Smooth muscle cell (in vitro differentiated cells): ENCODE measurements around the gene PLXDC2. TPM values are rescaled to one million over a fixed set of nuclear protein-coding genes. Genes with fewer than 3 reads are reported as not detected.

Experiments used
- DNase-seq: peaks from one replicate; lab custom pipeline; 2025; ENCODE audit not compliant: unreplicated experiment; lab: John Stamatoyannopoulos, UW
- H2AFZ ChIP-seq: fragments of 200-600 bp; sonication (generic); 2 replicates; pipeline ENCODE4 v1.6.0; 2016; ENCODE audit warnings: antibody characterized with exemption, low read depth, mild to moderate bottlenecking
- H3F3A ChIP-seq: fragments of 200-600 bp; sonication (generic); 2 replicates; pipeline ENCODE4 v1.6.0; 2017; ENCODE audit warnings: antibody characterized with exemption, low read depth
- H3K27ac ChIP-seq: fragments of 200-600 bp; sonication (generic); 2 replicates; pipeline ENCODE4 v1.5.1; 2016; ENCODE audit warnings: low read depth, mild to moderate bottlenecking
- H3K27me3 ChIP-seq: fragments of 200-600 bp; sonication (generic); 2 replicates; pipeline ENCODE4 v1.6.1; 2016; ENCODE audit warnings: low read depth, mild to moderate bottlenecking
- H3K36me3 ChIP-seq: fragments of 200-600 bp; sonication (generic); 2 replicates; pipeline ENCODE4 v1.5.1; 2016; ENCODE audit warnings: low read depth
- H3K4me1 ChIP-seq: fragments of 200-600 bp; sonication (generic); 2 replicates; pipeline ENCODE4 v1.5.1; 2016; ENCODE audit warnings: low read depth
- H3K4me2 ChIP-seq: fragments of 200-600 bp; sonication (generic); 2 replicates; pipeline ENCODE4 v1.6.0; 2016; ENCODE audit warnings: mild to moderate bottlenecking
- H3K4me3 ChIP-seq: fragments of 200-600 bp; sonication (generic); 2 replicates; pipeline ENCODE4 v1.5.1; 2016; ENCODE audit warnings: mild to moderate bottlenecking
- H3K79me2 ChIP-seq: fragments of 200-600 bp; sonication (generic); 2 replicates; pipeline ENCODE4 v1.6.0; 2016; ENCODE audit warnings: low read depth, mild to moderate bottlenecking
- H3K9ac ChIP-seq: fragments of 200-600 bp; sonication (generic); 2 replicates; pipeline ENCODE4 v1.6.0; 2016; ENCODE audit warnings: low read depth
- H3K9me3 ChIP-seq: fragments of 200-600 bp; sonication (generic); replicated peaks from 2 replicates; pipeline ENCODE4 v1.5.1; 2016; ENCODE audit warnings: low read depth
- H4K20me1 ChIP-seq: fragments of 200-600 bp; sonication (generic); 2 replicates; pipeline ENCODE4 v1.6.0; 2016; ENCODE audit warnings: low read depth
- WGBS: methylation state at CpG from one replicate; pipeline ENCODE4 v1.1.7; 2016; ENCODE audit warnings: low lambda C conversion rate; 5-methylcytosine and 5-hydroxymethylcytosine counted together
- polyA plus RNA-seq: library from polyadenylated mRNA; unstranded; fragments of >200 nt; fragmentation: Nextera tagmentation; extraction: Ambion mirVana; gene quantifications from 2 replicates; pipeline ENCODE4 v1.2.1, GENCODE V29; 2016
- total RNA-seq: library from RNA; depleted of rRNA; stranded (reverse); fragments of >200 nt; gene quantifications from 2 replicates; pipeline ENCODE4 v1.2.3, GENCODE V29; 2014
- TF ChIP-seq, protein P1 (sequence below): fragments of 200-600 bp; sonication (generic); IDR thresholded peaks from 2 replicates; pipeline ENCODE4 v1.5.1; 2017; ENCODE audit warnings: borderline replicate concordance, mild to moderate bottlenecking, antibody characterized with exemption; ENCODE audit not compliant: insufficient read depth, poor library complexity, severe bottlenecking

PLXDC2 gene
- total and polyA plus RNA-seq, 2 experiments from 2014 or later, result 7.3 to 24.9 TPM

- DNase-seq, result no peak
- 78% methylated on average over 3 of the region's 3 CpGs for WGBS
- H3K4me3 ChIP-seq, result no peak overlapping the region
- no peaks in the 10 kb centered on the region for H3K79me2 ChIP-seq
- no peaks in the 10 kb centered on the region for H3K9me3 ChIP-seq
- no peak overlapping the region for H3K27ac ChIP-seq
- H3K4me1 ChIP-seq, result no peaks in the 10 kb centered on the region
- peaks cover 3% of the 10 kb centered on the region for H4K20me1 ChIP-seq
- H3K27me3 ChIP-seq, result no peaks in the 10 kb centered on the region
- peaks cover 8% of the 10 kb centered on the region for H3F3A ChIP-seq
- H3K9ac ChIP-seq, result no peak overlapping the region
- no peaks in the 10 kb centered on the region for H3K36me3 ChIP-seq
- H3K4me2 ChIP-seq, result no peak overlapping the region
- H2AFZ ChIP-seq, result no peak overlapping the region
- TF ChIP-seq, protein P1, sequence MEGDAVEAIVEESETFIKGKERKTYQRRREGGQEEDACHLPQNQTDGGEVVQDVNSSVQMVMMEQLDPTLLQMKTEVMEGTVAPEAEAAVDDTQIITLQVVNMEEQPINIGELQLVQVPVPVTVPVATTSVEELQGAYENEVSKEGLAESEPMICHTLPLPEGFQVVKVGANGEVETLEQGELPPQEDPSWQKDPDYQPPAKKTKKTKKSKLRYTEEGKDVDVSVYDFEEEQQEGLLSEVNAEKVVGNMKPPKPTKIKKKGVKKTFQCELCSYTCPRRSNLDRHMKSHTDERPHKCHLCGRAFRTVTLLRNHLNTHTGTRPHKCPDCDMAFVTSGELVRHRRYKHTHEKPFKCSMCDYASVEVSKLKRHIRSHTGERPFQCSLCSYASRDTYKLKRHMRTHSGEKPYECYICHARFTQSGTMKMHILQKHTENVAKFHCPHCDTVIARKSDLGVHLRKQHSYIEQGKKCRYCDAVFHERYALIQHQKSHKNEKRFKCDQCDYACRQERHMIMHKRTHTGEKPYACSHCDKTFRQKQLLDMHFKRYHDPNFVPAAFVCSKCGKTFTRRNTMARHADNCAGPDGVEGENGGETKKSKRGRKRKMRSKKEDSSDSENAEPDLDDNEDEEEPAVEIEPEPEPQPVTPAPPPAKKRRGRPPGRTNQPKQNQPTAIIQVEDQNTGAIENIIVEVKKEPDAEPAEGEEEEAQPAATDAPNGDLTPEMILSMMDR, result no peak
Observed at GRCh38 chr10:19947215-19947614, 131.0 kb downstream of the PLXDC2 start.

DNA sequence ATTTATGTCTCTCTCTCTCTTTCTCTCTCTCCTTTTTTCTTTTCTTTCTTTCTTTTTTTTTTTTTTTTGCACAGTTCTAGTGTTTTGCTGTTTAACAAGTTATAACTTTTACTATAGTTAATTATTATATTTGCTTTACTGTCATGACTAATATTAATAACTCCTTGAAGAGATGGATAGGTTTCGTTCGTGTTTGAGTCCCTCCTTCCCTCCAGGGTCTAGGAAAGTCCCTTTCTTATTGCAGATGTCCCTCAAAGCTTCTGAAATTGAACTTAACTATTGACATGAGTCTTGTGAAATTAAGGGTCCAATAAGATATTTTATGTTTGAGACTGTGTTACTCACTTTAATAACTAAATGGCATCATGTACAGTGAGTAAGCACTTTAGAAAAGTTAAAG is 131.4 kb downstream of the PLXDC2 start:
- no peaks in the 10 kb centered on the region for H3K27me3 ChIP-seq
- no peak for DNase-seq
- H3F3A ChIP-seq, result peaks cover 3% of the 10 kb centered on the region
- no peak overlapping the region for H3K9ac ChIP-seq
- H3K4me1 ChIP-seq, result no peaks in the 10 kb centered on the region
- no peaks in the 10 kb centered on the region for H3K36me3 ChIP-seq
- TF ChIP-seq, protein P1, result no peak
- no peaks in the 10 kb centered on the region for H3K79me2 ChIP-seq
- H3K4me3 ChIP-seq, result no peak overlapping the region
- no peaks in the 10 kb centered on the region for H4K20me1 ChIP-seq
- H3K4me2 ChIP-seq, result no peak overlapping the region
- 87% methylated on average over 2 of the region's 2 CpGs for WGBS
- H3K27ac ChIP-seq, result no peak overlapping the region
- no peak overlapping the region for H2AFZ ChIP-seq
- H3K9me3 ChIP-seq, result no peaks in the 10 kb centered on the region

DNA sequence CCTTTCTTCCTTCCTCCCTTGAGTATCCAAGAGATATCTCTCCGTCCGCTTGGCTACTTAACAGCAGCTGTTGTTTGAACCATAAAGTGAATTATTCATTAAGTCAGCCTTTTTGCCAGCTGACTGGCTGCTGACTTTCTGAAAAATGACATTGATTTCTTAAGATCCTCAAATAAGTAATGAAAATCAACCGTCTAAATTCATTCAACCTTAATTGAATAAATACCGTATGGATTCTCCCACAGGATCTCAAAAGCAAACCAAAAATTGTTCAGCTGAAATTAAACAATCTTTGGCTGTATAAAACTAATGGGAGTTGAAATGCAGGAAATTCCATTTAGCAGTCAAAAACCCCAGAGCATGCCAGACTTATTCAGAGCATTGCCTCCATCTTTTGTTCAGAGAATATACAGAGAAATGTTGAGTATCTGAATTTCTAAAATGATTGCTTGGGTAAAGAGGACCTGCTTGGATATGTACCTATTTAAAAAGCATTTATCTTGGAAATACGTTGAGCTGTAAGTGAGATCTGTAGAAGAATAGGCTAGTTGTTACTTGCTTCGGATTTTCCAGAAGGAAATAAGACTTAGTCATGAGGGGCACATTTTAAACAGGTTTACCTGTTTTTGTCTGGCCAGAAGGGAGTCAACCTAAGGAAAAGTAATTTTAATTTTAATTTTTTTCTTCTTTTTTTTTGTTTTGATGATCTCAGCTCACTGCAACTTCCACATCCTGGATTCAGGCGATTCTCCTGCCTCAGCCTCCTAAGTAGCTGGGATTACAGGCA is 136.2 kb downstream of the PLXDC2 start:
- H3K9ac ChIP-seq, result no peak overlapping the region
- no peak for DNase-seq
- H3K79me2 ChIP-seq, result no peaks in the 10 kb centered on the region
- no peak overlapping the region for H3K4me3 ChIP-seq
- H3K36me3 ChIP-seq, result no peaks in the 10 kb centered on the region
- H3K4me2 ChIP-seq, result no peak overlapping the region
- no peaks in the 10 kb centered on the region for H3K9me3 ChIP-seq
- WGBS, result 83% methylated on average over 7 of the region's 7 CpGs
- H4K20me1 ChIP-seq, result no peaks in the 10 kb centered on the region
- no peak overlapping the region for H2AFZ ChIP-seq
- TF ChIP-seq, protein P1, result no peak
- H3F3A ChIP-seq, result no peaks in the 10 kb centered on the region
- H3K4me1 ChIP-seq, result no peaks in the 10 kb centered on the region
- H3K27me3 ChIP-seq, result no peaks in the 10 kb centered on the region
- no peak overlapping the region for H3K27ac ChIP-seq

- WGBS, result 96% methylated on average over 2 of the region's 2 CpGs
Observed at GRCh38 chr10:19954601-19955000, 138.4 kb downstream of the PLXDC2 start.

More at GRCh38 chr10:19954601-19955000, 138.4 kb downstream of the PLXDC2 start:
- Histone ChIP-seq H3K27ac (no peak overlapping the region), H3K9ac (no peak overlapping the region), H2AFZ (no peak overlapping the region), H4K20me1 (no peaks in the 10 kb centered on the region), H3K36me3 (no peaks in the 10 kb centered on the region), H3K4me2 (no peak overlapping the region), H3K4me1 (no peaks in the 10 kb centered on the region), H3K27me3 (no peaks in the 10 kb centered on the region), H3K79me2 (no peaks in the 10 kb centered on the region), H3F3A (no peaks in the 10 kb centered on the region), H3K4me3 (no peak overlapping the region), H3K9me3 (no peaks in the 10 kb centered on the region)
- DNase-seq, result no peak
- TF ChIP-seq, protein P1, result no peak
